Measurements from ENCODE around the gene WDR82. TPM values are rescaled to one million over a fixed set of nuclear protein-coding genes. Genes with fewer than 3 reads are reported as not detected.

WDR82 gene
- total and polyA plus RNA-seq, 2 donors from 2014 or later: 20.9 to 75.8 TPM

- Histone ChIP-seq H3K9me3 (ENCODE audit: control insufficient read depth in 2 of 3, insufficient read depth in 1 of 3, low read length in 3 of 3) (no peaks in the 10 kb centered on the region), H3K36me3 (ENCODE audit: control insufficient read depth in 2 of 3, insufficient read depth in 3 of 3, low read length in 3 of 3) (peaks cover 0 to 16% (median 12%) of the 10 kb centered on the region in 3 donors), H3K4me1 (ENCODE audit: control insufficient read depth in 2 of 3, insufficient read depth in 2 of 3, low read depth in 1 of 3, low read length in 3 of 3) (peaks cover 0 to 32% (median 4%) of the 10 kb centered on the region in 3 donors), H3K9ac (ENCODE audit: low read length in 3 of 3) (no peak overlapping the region), H3K27me3 (ENCODE audit: control insufficient read depth, insufficient read depth, low read length) (no peaks in the 10 kb centered on the region), H3K27ac (ENCODE audit: low read depth in 2 of 2, low read length in 2 of 2) (peak overlapping the region in 1 of 2 donors; percentile 41), H3K4me3 (ENCODE audit: low read length in 3 of 3) (no peak overlapping the region)
- intact Hi-C loops (cut with DNase I): no loop called here
- TF ChIP-seq, protein P1, sequence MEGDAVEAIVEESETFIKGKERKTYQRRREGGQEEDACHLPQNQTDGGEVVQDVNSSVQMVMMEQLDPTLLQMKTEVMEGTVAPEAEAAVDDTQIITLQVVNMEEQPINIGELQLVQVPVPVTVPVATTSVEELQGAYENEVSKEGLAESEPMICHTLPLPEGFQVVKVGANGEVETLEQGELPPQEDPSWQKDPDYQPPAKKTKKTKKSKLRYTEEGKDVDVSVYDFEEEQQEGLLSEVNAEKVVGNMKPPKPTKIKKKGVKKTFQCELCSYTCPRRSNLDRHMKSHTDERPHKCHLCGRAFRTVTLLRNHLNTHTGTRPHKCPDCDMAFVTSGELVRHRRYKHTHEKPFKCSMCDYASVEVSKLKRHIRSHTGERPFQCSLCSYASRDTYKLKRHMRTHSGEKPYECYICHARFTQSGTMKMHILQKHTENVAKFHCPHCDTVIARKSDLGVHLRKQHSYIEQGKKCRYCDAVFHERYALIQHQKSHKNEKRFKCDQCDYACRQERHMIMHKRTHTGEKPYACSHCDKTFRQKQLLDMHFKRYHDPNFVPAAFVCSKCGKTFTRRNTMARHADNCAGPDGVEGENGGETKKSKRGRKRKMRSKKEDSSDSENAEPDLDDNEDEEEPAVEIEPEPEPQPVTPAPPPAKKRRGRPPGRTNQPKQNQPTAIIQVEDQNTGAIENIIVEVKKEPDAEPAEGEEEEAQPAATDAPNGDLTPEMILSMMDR (IDR thresholded peaks at IDR 0.05; ENCODE audit: borderline replicate concordance, extremely low read depth, insufficient read depth): no peak
- DNase-seq: peak in 4 of 5 donors; percentile 68 to 81 (median 76)
- no peak for FAIRE-seq
These were observed 59.4 kb downstream of the WDR82 start for GRCh38 chr3:52218937-52219650.

DNA sequence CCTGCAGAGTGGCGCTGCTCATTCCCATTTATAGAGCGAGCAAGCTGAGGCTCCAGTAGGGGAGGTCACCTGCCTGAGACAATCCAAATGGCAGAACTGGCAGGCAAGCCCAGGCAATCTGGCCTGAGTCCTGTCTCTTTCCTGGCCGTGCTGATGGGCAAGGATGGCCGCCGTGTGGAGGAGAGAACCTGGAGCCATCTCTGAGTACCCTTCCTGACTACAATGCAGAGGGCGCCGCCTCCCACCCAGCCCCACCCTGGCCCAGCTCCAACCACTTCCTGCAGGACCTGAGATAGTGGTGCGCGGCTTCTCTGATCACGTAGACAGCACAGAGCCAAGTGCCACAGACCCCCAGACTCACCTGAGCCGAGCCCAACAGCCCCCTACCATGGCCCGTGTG is 60.0 kb downstream of the WDR82 start:
- Histone ChIP-seq H3K9me3 (ENCODE audit: control insufficient read depth in 2 of 3, insufficient read depth in 1 of 3, low read length in 3 of 3) (no peaks in the 10 kb centered on the region), H3K9ac (ENCODE audit: low read length in 3 of 3) (no peak overlapping the region), H3K27ac (ENCODE audit: low read depth in 2 of 2, low read length in 2 of 2) (peak overlapping the region in 1 of 2 donors; percentile 43), H3K36me3 (ENCODE audit: control insufficient read depth in 2 of 3, insufficient read depth in 3 of 3, low read length in 3 of 3) (peaks cover 0 to 22% (median 17%) of the 10 kb centered on the region in 3 donors), H3K4me3 (ENCODE audit: low read length in 3 of 3) (no peak overlapping the region), H3K27me3 (ENCODE audit: control insufficient read depth, insufficient read depth, low read length) (no peaks in the 10 kb centered on the region), H3K4me1 (ENCODE audit: control insufficient read depth in 2 of 3, insufficient read depth in 2 of 3, low read depth in 1 of 3, low read length in 3 of 3) (peaks cover 0 to 32% (median 4%) of the 10 kb centered on the region in 3 donors)
- no peak for FAIRE-seq
- TF ChIP-seq, protein P1 (IDR thresholded peaks at IDR 0.05; ENCODE audit: borderline replicate concordance, extremely low read depth, insufficient read depth): no peak
- intact Hi-C loops (cut with DNase I): no loop called here
- DNase-seq: no peak

- DNase-seq: no peak
- peaks cover 0 to 32% (median 4%) of the 10 kb centered on the region in 3 donors for H3K4me1 ChIP-seq (ENCODE audit: control insufficient read depth in 2 of 3, insufficient read depth in 2 of 3, low read depth in 1 of 3, low read length in 3 of 3)
- intact Hi-C loops (cut with DNase I): no loop called here
These were observed 60.4 kb downstream of the WDR82 start for GRCh38 chr3:52218026-52218425.

More at GRCh38 chr3:52218026-52218425, 60.4 kb downstream of the WDR82 start:
- Histone ChIP-seq H3K27me3 (ENCODE audit: control insufficient read depth, insufficient read depth, low read length) (no peaks in the 10 kb centered on the region), H3K9ac (ENCODE audit: low read length in 3 of 3) (no peak overlapping the region), H3K27ac (ENCODE audit: low read depth in 2 of 2, low read length in 2 of 2) (peak overlapping the region in 1 of 2 donors; percentile 43), H3K36me3 (ENCODE audit: control insufficient read depth in 2 of 3, insufficient read depth in 3 of 3, low read length in 3 of 3) (peaks cover under 1 to 26% (median 21%) of the 10 kb centered on the region in 3 donors), H3K9me3 (ENCODE audit: control insufficient read depth in 2 of 3, insufficient read depth in 1 of 3, low read length in 3 of 3) (no peaks in the 10 kb centered on the region), H3K4me3 (ENCODE audit: low read length in 3 of 3) (no peak overlapping the region)
- TF ChIP-seq, protein P1 (IDR thresholded peaks at IDR 0.05; ENCODE audit: borderline replicate concordance, extremely low read depth, insufficient read depth): no peak
- FAIRE-seq: no peak

Data from kidney (tissue), 14 donors.